Astrocyte (in vitro differentiated cells and primary cell): ENCODE results near the gene SPDL1. TPM values are rescaled to one million over a fixed set of nuclear protein-coding genes. Genes with fewer than 3 reads are reported as not detected.

ENCODE experiments used
- total RNA-seq: library from RNA; stranded (reverse); gene quantifications from 2 replicates; pipeline ENCODE4 v1.2.1, GENCODE V29; 2021

The SPDL1 gene
- total RNA-seq, 1 donor from 2014 or later: 27.0 TPM

Other genes starting within 250 kb of the SPDL1 start
- gene DOCK2, start 53.5 kb downstream of the SPDL1 start, total RNA-seq: 0.43 and 0.66 TPM in 2 replicates